ENCODE data around the gene MFSD11.
"Not testable (repeated sequence)": the region's sequence is repeated elsewhere in the genome, so short reads cannot be mapped to it uniquely, and the experiment has no call there.

The MFSD11 gene

DNA sequence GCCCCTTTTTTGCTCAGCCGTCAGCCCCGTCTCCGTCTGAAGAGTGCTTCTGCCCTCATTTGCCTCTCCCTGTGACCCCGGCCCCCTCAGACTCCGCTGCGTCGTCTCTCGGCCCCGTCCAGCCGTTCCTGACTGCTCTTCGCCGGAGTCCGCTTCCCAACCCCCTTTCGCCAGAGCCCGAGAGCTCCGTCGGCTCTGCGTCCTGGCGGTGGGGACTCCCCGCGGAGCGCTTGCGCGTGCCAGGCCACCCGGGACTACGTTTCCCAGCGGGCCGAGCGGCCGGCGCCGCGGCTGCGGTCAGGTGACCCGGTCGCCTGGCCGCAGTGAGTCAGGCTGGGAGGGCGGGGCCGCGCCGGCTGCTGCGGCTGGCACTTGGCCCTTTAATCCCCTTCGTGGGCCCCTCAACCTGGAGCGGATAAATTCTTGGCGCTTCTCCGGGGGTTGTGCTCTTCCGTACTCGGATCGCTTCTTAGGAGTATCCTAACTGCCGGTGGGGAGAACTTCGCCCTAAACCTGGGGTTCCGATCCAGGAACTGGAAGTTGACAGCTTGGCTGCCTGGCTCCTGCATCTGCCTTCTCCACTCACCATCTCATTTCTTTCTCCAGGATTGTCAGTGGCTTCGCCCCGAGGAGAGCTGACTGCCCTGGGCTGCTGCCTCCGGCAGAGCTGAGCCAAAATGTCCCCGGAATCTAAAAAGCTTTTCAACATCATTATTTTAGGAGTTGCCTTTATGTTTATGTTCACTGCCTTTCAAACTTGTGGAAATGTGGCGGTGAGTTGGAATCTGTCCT is at the start of gene MFSD11:
Gene MFSD11, plus strand, starts transcription at position 444 of the 792 bp plus-strand sequence. Its CDS starts 234 bp downstream, at position 678.
- peak; percentile 95 for DNase-seq

DNA sequence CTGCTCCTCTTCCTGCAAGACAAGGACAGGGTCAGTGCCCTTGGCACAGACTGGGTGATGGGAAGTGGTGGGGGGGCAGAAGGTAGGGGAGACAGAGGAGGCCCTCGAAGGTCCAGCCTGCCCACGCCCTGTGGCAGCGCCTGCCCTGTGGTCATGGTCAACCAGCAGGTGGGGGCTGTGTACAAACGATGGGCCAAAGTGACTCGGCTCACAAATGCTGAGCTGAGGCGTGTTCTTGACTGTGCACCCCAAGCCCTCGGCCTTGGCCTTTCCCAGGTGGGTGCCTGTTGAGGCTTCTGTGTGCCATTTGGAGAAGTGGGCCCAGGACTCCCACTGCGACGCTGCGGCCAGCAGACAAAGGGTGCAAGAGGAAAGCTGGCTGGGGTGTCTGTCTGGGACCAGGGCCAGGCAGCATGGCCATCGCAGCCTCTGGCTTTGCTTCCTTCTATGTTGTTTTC is 49.7 kb upstream of the MFSD11 start:
- DNase-seq: no peak

DNA sequence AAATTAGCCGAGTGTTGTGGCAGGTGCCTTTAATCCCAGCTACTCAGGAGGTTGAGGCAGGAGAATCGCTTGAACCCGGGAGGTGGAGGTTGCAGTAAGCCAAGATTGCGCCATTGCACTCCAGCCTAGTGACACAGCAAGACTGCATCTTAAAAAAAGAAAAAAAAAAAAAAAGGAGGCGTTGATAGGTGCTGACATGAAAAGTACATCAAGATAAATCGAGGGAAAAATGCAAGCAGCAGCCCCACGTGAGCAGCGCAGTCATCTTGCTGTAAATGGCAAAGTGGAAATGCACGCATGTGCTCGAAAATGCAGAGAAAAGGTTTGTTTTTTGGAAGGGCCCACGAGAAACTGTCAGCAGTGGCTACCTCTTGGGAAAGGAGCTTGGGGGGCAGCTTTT is 48.1 kb upstream of the MFSD11 start:
- no peak for DNase-seq

DNA sequence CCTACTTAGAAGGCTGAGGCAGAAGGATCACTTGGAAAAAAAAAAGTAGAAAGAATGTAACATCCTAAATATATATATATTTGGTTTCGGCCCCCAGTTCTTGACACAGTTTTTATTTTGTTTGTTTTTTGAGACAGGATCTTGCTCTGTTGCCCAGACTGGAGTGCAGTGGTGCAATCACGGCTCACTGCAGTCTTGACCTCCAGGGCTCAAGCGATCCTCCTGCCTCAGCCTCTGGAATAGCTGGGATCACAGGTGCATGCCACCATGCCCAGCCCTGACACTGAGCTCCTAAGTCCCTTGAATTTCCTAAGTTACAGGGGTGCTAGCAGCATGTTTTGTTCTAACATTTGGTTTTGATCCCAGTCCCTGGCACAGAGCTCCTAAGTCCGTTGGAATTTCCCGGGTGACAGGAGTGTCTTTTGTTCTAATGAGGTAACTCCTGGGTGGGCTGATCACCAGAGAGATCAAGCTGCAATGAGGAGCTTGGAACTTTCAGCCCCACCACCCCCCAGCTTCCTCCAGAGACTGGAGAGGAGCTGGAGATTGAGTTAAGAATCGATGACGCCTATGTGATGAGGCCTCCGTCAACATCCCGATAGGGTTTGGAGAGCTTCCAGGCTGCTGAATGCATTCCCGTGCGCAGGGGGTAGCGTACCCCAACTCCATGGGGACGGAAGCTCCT is 47.2 kb upstream of the MFSD11 start:
- no peak for DNase-seq

GRCh38 chr17:76691379-76692191 is 46.3 kb upstream of the MFSD11 start:
- DNase-seq: no peak

GRCh38 chr17:76695059-76695831 is 42.7 kb upstream of the MFSD11 start:
- no peak for DNase-seq

DNA sequence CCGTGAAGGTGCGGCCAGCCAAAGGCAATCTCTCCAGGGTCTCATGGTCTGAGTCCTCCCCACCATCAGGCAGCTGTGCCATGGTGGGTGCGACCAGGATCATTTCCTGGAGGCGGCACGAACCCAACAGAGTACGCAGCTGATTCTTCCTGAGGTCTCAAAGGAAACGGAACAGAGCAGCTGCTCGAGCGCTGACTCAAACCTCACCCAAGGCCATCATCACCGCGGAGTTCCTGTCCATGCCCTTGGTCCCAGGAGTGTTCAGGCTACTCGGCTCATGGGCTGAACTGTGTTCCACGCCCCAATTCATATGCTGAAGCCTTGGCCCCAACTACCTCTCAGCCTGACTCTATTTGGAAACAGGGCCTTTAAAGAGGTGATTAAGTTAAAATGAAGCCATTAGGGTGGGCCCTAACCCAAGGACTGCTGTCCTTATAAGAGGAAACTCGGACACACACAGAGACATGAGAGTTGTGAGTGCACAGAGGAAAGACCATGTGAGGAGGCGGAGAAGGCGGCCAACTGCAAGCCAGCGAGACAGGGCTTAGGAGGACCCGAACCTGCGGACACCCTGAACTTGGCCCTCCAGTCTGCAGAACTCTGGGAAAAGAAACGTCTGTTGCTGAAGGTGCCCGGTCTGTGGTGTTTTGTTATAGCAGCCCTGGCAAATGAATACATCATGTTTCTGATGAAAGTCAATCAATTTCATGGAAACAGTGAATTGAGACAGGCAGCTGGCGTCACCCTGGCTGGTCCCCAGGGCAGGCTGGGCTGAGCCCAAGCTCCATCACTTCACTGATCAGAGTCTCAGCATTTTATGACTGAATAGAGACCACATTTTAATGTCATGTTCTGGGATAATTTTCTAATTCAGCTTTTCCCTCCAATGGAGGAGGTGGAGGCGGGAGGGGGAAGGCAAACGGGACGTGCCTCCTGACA is 40.9 kb upstream of the MFSD11 start:
- DNase-seq: no peak

GRCh38 chr17:76697702-76698465 is 40.0 kb upstream of the MFSD11 start:
- DNase-seq: peak; percentile 53

GRCh38 chr17:76698466-76698977 is 39.4 kb upstream of the MFSD11 start:
- DNase-seq: not testable (repeated sequence)

DNA sequence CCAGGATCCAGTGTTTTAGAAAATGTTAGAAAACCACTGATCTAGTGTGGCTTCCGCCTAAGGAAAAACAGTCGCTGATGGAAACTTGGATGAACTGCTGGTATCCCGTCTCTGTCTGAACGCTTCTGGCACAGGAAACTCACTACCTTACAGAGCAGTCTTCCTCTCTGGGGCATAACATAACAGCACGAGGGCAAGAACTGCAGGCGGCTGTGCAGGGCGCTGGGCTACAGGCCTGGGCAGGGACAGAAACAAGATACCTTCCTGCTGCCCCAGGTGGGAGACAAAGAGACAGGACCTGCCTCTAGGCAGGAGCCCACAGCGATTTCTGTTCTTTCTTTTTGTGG is 37.7 kb upstream of the MFSD11 start:
- DNase-seq: peak; percentile 90

DNA sequence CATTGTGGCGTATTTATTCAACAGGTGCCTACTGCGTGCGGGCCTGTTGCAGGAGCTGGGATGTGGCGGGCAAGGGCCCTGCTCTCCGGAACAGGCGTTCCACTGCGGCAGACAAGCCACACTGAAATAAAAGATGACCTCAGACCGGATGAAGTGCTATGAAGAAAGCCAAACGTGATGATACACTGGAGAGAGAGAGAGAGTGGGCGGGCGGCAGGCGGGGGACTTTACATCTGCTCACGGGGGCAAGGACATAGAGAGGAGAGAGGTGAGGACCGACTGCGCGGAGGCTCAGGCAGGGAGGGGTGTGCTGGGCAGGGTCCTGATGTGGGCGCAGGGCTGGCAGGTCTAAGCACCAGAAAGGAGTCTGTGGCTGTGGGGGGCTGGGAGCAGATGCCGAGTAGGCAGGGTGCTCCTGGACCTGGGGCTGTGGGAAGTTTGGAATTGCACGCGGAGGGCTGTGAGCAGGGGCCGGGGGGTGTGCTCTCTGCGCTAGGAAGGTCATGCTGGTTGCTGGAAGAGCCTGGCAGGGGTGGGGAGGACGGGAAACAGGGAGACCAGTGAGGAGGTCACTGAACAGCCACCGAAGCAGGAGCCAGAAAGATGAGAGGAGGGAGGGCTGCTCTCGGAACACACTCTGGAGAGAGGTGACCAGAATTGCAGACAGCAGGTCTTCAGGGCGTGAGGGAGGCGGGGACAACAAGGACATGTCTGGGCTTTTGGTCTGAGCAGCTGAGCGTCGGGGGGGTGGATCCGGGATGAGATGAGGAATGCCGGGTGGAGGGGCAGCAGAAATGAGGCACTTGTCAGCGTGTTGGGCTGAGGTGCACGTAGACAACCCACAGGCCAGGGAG is 37.1 kb upstream of the MFSD11 start:
- peak; percentile 90 for DNase-seq

DNA sequence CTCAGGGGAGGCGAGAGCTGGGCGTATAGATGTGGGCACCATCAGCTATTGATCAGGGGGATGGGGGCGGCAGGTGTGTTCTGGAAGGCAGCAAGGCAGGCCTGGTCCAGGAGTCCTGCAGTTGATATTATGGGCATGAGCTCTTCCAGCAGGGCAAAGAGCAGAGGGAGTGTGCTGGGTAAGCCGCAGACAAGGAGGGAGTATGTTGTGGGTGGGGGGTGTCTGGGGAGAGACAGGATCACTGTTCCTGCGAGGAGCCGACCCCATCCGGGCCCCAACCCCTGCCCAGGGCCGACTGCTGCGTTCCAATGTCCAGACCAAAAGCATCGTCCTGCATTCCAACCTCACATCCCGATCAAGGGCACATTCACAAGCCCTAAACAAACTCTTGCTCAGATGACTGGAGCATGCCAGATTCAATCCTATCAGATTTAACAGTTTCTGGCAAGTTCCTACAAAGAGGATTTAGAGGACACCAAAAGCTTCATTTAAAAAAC is 36.4 kb upstream of the MFSD11 start:
- DNase-seq: no peak

GRCh38 chr17:76702076-76702475 is 35.8 kb upstream of the MFSD11 start:
- DNase-seq: no peak

GRCh38 chr17:76702941-76703637 is 34.8 kb upstream of the MFSD11 start:
- no peak for DNase-seq

DNA sequence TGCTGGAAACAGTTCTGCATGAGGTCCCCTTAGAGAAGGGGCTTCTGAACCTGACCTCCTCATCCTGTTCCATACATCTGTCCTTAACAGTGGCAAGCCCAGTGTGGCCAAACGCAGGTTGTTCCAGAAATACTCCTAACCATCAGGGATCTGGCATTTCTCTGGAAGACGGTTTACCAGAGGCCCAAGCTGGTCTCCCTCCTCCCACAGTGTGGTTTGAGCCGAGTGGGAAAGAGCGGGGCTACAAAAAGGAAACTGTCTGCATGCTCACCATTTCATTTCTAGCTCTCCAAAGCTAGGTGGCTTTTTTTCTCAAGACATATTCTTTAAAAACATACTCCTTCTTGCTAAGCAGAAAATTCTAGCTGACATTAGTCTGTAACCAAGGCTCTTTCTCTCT is 33.1 kb upstream of the MFSD11 start:
- no peak for DNase-seq

DNA sequence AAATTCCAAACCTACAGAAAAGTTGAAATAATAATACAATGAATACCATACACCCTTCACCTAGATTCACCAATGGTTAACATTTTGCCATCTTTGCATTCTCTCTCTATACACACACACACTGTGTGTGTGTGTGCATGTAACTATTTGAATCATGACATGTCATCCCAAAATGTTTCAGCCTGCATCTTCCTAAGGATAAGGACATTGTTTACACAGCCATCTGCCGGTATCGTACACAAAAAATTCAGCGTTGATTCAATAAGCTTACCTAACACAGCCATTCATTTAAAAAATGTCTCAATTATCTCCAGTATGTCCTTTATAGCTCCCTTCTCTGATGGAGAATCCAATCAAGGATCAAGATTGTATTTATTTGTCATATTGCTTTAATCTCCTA is 31.1 kb upstream of the MFSD11 start:
- DNase-seq: no peak

DNA sequence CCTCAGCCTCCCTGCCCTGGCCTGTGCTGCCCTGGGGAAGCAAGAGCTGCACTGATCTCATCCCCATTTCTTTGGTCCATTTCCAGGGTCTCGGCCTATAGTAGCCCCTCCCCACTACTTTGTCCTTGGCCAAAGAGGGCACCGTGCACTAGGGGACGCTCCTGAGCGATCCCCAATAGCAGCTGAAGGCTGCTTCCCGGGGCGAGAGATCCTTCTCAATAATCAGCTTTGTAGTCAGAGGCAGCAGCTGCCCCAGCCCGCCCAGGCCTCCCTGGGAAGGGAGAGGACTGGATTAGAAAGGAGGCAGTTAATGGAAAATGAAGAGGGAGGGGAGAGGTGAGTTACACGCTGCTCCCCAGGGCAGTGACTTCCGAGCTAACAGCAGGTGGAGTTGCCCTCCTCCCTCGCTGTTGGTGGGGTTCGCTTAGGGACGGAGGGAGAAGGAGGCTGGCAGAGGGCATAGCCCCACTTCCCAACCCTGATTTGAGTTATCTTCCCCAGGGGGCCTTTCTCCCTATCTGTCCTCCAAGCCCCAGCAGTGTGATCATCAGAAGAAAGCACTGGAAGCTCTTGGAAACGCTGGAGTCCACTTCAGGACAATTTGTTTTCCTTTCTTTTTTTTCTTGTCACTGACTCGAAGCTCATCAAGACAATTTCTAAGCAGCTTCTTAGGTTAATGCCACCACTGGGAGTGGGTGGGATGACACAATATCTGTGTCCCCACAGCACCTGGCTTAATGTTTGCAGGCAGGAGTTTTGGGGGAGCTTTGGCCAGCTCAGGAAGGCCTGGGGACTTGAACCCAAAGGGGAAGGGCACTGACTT is 29.7 kb upstream of the MFSD11 start:
- no peak for DNase-seq
